ENCODE results near the gene HCAR2.
"Not testable (repeated sequence)": the region's sequence is repeated elsewhere in the genome, so short reads cannot be mapped to it uniquely, and the experiment has no call there.

The HCAR2 gene

DNA sequence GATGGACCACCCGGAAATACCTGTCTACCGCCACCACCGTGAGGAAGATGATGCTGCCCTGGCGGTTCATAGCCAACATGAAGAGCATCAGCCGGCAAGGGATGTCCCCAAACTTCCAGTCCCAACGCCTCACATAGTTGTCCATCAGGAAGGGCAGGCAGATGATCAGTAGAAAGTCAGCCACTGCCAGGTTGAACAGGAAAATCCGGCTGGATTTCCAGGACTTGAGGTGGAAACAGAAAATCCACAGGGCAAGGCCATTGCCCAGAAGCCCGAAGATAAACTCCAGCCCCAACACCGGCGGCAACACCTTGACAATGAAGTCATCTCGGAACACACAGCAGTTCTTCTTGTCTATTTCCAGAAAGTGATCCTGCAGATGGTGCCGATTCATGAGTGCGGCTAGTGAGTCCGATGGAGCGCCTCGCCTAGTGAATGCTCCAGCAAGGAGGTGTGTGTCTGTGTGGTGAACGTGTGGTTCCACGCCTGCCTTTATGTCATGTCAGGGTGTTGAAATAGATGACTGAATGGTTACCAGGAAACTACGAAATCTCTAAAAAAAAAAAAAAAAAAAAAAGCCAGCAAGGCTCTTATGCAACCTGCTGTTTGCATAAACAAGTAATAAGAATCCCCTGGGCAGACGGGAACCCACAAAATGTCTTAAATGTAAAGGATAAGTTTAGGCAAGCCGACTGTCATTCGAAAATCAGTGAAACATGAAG is at the start of gene HCAR2:
Gene HCAR2, minus strand, starts transcription at position 468 of the 722 bp plus-strand sequence. Its CDS starts 74 bp downstream, at position 394.
- in situ Hi-C loops (cut with HindIII; ENCODE audit: low pct_unique_long_range_greater_than_20kb, low sequenced_read_pairs) = not testable (repeated sequence)
- DNase-seq (ENCODE audit: low read depth in 1 of 2, low spot score in 1 of 2) = peak in 1 of 2 experiments; percentile 35

DNA sequence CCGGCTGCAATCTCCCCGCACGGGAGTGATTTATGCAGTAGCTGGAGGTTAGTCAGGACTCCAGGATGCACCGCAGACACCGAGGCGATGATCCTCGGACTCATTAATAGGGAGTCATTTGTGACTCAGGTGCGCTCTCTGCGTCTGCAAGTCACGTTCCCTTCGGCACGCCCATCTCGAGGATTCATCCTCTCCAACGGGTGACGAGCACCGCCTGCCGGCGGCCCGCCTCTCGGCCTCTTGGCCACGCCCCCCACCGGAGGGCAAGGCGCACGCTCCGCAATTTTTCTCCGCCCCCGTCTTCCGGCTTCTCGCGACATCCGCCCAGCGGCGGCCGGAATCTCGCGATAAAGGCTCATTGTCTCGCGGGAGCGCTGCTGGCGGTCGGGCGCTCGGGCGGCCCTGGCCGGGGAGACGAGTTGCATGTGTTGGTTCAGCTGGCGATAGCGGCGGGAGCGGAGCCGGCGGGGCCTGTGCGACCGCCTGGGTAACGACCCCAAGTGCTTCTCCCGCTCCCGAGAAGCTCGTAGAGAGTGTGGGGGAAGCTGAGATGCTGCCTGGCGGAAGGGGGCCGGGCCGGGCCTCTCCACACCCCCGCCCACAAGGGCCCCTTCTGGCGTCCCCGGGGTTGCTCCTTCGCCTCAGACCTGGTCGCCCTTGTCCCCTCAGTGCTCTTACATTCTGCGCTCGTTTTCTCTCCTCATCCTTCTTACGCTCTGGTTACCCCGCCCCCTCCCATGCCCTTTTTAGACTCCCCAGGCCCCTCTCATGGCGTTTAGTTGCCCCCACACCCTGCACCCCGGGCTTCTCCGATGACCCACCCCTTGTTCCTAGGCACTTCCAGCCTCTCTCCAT is 49.5 kb upstream of the HCAR2 start, which contains the start of gene DENR:
Gene DENR, plus strand, starts transcription at position 361 of the 855 bp plus-strand sequence. CDS start 878 bp downstream, outside the sequence.
- in situ Hi-C loops (cut with HindIII; ENCODE audit: low pct_unique_long_range_greater_than_20kb, low sequenced_read_pairs) = no loop called here
- TF ChIP-seq JUND (IDR thresholded peaks at IDR 0.05; ENCODE audit: low read depth) = no peak
- DNase-seq (ENCODE audit: low read depth in 1 of 2, low spot score in 1 of 2) = peak; percentile 90 to 99

DNA sequence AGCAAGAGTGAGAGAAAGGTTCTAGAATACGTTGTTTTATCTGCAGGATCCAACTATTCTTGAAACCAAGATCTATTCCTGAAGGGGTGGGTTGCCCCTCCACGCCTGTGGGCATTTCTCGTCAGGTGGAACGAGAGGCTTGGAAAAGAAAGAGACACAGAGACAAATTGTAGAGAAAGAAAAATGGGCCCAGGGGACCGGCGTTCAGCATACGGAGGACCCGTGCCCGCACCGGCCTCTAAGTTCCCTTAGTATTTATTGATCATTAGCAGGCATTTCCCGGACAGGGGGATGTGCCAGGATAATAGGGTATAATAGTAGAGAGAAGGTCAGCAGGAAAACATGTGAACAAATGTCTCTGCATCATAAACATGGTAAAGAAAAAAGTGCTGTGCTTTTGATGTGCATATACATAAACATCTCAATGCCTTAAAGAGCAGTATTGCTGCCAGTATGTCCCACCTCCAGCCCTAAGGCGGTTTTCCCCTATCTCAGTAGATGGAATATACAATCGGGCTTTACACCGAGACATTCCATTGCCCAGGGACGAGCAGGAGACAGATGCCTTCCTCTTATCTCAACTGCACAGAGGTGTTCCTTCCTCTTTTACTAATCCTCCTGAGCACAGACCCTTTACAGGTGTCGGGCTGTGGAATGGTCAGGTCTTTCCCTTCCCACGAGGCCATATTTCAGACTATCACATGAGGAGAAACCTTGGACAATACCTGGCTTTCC is 47.8 kb upstream of the HCAR2 start:
- in situ Hi-C loops (cut with HindIII; ENCODE audit: low pct_unique_long_range_greater_than_20kb, low sequenced_read_pairs); DNase-seq (ENCODE audit: low read depth in 1 of 2, low spot score in 1 of 2): not testable (repeated sequence)

DNA sequence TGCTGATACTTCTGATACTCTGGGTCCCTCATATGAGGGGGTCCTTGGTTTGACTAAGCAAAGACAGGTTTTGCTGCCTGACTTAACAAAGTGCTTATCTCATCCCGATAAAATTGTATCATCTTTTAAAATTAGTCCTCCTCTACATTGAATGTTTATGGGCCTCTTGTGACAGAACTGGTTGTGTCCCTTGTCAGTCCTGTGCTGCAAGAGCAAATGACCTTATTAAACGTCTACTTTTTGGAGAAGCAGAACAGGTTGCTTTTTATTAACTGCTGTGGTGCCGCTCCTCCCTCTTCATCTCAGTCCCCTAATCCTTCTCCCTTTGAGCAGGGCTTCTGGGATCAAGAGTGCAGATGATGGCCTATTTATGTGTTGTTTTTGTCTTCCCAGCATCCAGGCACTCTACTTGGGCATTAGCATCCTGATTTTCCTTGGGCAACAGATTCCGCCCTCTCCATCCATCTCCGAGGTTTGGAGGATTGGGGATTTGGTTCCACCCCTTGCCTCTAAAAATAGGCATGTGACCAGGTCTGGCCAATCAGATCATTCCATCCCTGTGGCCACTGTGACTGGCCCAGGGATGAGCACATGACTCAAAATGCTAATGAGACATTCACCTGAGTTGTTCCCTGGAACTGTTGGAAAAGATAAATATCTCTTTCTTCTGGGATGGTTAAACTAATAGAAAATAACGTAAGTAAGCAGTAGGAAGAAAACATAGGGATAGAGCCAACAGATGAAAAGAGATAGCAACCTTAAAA is 46.6 kb upstream of the HCAR2 start:
- TF ChIP-seq JUND (IDR thresholded peaks at IDR 0.05; ENCODE audit: low read depth) = peak; percentile 53; the same call in 1 of the 2 replicates
- DNase-seq (ENCODE audit: low read depth in 1 of 2, low spot score in 1 of 2) = peak; percentile 88 to 99
- in situ Hi-C loops (cut with HindIII; ENCODE audit: low pct_unique_long_range_greater_than_20kb, low sequenced_read_pairs) = no loop called here

DNA sequence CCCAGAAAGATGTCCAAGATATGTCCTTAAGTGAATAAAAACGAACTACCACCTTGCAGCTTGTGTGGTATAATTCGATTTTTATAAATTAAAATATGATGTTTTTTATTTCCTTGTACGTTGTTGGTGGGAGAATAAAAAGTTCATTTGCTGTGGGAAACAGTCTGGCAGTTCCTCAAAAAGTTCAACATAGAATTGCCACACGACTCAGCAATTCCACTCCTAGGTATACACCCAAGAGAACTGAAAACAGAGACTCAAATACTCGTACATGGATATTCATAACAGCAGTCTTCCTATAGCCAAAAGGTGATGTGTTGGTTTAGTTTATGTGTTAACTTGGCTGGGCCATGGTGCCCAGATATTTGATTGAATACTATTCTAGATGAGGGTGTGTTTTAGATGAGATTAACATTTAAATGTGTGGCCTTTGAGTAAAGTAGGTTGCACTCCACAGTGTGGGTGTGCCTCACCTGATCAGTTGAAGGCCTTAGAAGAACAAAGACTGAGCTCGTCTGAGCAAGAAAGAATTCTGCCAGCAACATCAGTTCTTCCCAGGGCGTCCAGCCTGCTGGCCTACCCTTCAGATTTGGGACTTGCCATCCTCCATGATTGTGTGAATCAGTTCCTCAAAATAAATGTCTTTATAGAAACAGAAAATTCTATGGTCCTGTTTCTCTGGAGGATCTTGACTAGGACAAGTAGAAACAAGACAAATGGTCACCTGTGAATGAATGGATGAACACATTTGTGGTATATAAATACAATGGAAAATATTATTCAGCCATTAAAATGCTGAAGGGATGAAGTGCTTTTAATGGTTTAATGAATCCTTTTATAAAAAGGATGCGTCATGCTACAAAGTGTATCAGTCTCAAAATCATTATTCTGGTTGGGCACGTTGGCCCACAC is 44.3 kb upstream of the HCAR2 start:
- in situ Hi-C loops (cut with HindIII; ENCODE audit: low pct_unique_long_range_greater_than_20kb, low sequenced_read_pairs) = no loop called here
- no peak for DNase-seq (ENCODE audit: low read depth in 1 of 2, low spot score in 1 of 2)
- no peak for TF ChIP-seq JUND (IDR thresholded peaks at IDR 0.05; ENCODE audit: low read depth)

DNA sequence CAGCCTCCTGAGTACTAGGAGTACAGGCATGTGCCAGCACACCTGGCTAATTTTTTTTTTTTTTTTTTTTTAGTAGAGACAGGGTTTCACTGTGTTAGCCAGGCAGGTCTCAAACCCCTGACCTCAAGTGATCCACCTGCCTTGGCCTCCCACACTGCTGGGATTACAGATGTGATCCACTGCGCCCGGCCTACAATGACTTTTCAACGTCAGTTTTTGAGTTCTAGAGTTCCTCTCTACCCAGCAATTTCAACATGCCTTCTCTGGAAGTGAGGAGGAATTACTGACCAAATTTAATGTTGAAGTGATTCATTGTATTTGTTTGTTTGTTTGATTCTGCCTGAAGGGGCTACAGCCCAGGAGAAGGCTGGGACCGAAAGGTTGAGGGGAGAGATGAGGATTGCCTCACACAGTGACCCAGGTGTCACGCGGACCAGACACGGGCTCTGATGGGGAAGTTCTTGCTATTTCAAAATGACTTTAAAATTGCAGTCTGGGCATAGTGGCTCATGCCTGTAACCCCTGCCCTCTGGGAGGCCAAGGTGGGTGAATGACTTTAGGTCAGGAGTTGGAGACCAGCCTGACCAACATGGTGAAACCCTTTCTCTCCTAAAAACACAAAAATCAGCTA is 40.9 kb upstream of the HCAR2 start:
- DNase-seq (ENCODE audit: low read depth in 1 of 2, low spot score in 1 of 2) = no peak
- TF ChIP-seq JUND (IDR thresholded peaks at IDR 0.05; ENCODE audit: low read depth) = no peak
- in situ Hi-C loops (cut with HindIII; ENCODE audit: low pct_unique_long_range_greater_than_20kb, low sequenced_read_pairs) = no loop called here

DNA sequence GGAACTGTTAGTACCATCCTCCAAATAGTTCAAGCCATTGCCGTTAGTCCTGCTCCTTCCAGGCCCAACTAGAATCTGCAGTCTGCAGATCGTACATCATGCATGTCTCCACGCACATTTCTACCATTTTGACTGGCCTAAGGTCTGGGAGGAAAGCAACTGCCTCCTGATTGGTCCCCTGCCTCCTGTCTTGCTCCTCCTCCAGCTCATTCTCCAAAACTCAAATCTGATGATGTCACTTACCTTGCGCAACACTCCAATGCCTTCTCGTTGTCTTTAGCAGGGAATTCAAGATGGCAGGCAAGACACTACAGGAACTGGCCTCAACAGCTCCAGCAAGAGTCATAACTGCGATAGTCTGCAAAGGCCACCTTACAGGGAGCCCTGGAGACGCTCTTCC is 37.2 kb upstream of the HCAR2 start:
- no peak for DNase-seq (ENCODE audit: low read depth in 1 of 2, low spot score in 1 of 2)
- no peak for TF ChIP-seq JUND (IDR thresholded peaks at IDR 0.05; ENCODE audit: low read depth)
- in situ Hi-C loops (cut with HindIII; ENCODE audit: low pct_unique_long_range_greater_than_20kb, low sequenced_read_pairs) = no loop called here

DNA sequence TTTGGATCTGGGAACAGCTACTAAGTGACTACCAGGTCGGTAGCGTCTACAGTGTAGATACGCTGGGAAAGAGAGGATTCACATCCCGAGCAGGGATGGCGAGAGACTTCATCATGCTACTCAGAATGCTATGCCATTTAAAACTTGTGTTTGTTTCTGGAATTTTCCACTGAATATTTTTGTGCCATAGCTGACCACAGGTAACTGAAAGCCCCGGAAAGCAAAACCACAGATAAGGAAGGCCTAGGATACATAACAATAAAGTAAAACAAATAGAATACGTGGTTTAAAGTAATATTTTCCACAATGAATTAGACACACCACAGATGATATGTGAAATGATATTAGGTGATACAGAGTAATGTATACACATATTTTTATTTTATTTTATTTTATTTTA is 35.4 kb upstream of the HCAR2 start:
- no peak for TF ChIP-seq JUND (IDR thresholded peaks at IDR 0.05; ENCODE audit: low read depth)
- no peak for DNase-seq (ENCODE audit: low read depth in 1 of 2, low spot score in 1 of 2)
- in situ Hi-C loops (cut with HindIII; ENCODE audit: low pct_unique_long_range_greater_than_20kb, low sequenced_read_pairs) = no loop called here

DNA sequence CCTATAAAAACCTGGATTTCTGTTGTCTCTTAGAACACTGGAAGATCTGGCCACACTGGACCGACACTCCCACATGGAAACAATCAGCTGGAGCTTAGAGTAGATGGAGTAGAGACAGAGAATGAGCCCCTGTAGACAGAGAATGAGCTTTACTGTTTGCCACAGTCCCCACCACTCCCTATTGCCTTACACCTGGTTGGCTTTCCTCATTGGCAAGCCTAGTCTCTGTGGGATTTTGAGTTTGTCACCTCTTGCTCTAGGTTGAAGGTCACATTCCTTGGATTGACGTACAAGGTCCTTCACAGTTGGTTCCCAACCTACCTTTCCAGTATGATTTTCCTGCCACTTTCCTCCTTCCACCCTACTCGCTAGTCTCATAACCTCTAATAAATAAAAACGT is 29.5 kb upstream of the HCAR2 start:
- no peak for TF ChIP-seq JUND (IDR thresholded peaks at IDR 0.05; ENCODE audit: low read depth)
- no peak for DNase-seq (ENCODE audit: low read depth in 1 of 2, low spot score in 1 of 2)
- in situ Hi-C loops (cut with HindIII; ENCODE audit: low pct_unique_long_range_greater_than_20kb, low sequenced_read_pairs) = no loop called here

DNA sequence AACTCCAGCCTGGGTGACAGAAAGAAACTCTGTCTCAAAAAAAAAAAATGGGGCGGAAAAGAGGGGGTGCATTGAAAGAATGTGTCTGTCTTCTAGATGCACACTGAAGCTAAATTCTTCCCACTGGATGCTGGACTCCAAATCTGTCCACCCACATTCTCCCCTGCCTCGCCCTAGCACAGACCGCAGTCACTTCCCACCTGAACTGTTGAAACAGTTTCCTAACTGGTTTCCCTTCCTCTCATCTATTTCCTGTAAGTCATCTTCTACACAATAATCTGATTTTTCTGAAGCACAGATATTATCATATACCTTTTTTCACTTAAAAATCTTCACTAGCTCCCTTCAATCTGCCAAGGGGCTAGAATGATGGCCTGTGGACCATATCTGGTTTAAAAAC is 29.0 kb upstream of the HCAR2 start:
- in situ Hi-C loops (cut with HindIII; ENCODE audit: low pct_unique_long_range_greater_than_20kb, low sequenced_read_pairs) = no loop called here
- TF ChIP-seq JUND (IDR thresholded peaks at IDR 0.05; ENCODE audit: low read depth) = no peak
- no peak for DNase-seq (ENCODE audit: low read depth in 1 of 2, low spot score in 1 of 2)
